Caco-2 (cell line): Measurements from ENCODE around the gene PP2D1. TPM values are rescaled to one million over a fixed set of nuclear protein-coding genes. Genes with fewer than 3 reads are reported as not detected.
"Not testable (repeated sequence)": the region's sequence is repeated elsewhere in the genome, so short reads cannot be mapped to it uniquely, and the experiment has no call there.

ENCODE experiments used
- BruUV-seq: library from RNA; stranded (reverse); fragments of 400-500 nt; replicated peaks from 2 replicates; lab custom pipeline; 2021; lab: Mats Ljungman, UMichigan
- CTCF ChIA-PET: fragments of 300-600 bp; sonication (Branson Sonifier 250); formaldehyde crosslinking; loops from one replicate; lab custom pipeline; 2022; ENCODE audit warnings: antibody characterized with exemption; lab: Charles Lee
- POLR2A ChIA-PET: fragments of 300-600 bp; sonication (Branson Sonifier 250); formaldehyde crosslinking; loops from one replicate; lab custom pipeline; 2022; ENCODE audit warnings: antibody characterized with exemption; lab: Charles Lee
- DNase-seq, 2 experiments: peaks; one replicate each; pipeline versions ENCODE4 v3.0.0 to v3.0.0-alpha.2; 2020 to 2022
- H3K27me3 ChIP-seq: replicated peaks from 2 replicates; pipeline ENCODE4 v1.6.0; 2011; ENCODE audit warnings: low read length; ENCODE audit not compliant: control insufficient read depth, insufficient read depth
- H3K36me3 ChIP-seq: 2 replicates; pipeline ENCODE4 v1.5.1; 2011; ENCODE audit warnings: low read length; ENCODE audit not compliant: control insufficient read depth, insufficient read depth
- H3K4me1 ChIP-seq: fragments of 250-450 bp; sonication (Bioruptor Pico); 2 replicates; pipeline ENCODE4 v1.5.1; 2020; ENCODE audit warnings: mild to moderate bottlenecking
- H3K4me3 ChIP-seq: 2 replicates; pipeline ENCODE4 v1.5.1; 2011; ENCODE audit warnings: low read depth, mild to moderate bottlenecking, control low read depth, low read length
- H3K9me3 ChIP-seq: fragments of 250-450 bp; sonication (Bioruptor Pico); 2 replicates; pipeline ENCODE4 v1.5.1; 2020; ENCODE audit warnings: mild to moderate bottlenecking, moderate library complexity
- H3K27ac Mint-ChIP-seq: one replicate; pipeline ENCODE4 v1.8.0; 2022; ENCODE audit warnings: mixed read lengths; ENCODE audit not compliant: unreplicated experiment
- H3K27me3 Mint-ChIP-seq: one replicate; pipeline ENCODE4 v1.8.0; 2022; ENCODE audit warnings: mixed read lengths; ENCODE audit not compliant: insufficient read depth, unreplicated experiment
- H3K36me3 Mint-ChIP-seq: one replicate; pipeline ENCODE4 v1.8.0; 2022; ENCODE audit warnings: mild to moderate bottlenecking, mixed read lengths; ENCODE audit not compliant: insufficient read depth, unreplicated experiment
- H3K4me1 Mint-ChIP-seq: one replicate; pipeline ENCODE4 v1.8.0; 2022; ENCODE audit warnings: low read depth, mixed read lengths; ENCODE audit not compliant: unreplicated experiment
- H3K4me3 Mint-ChIP-seq: one replicate; pipeline ENCODE4 v1.8.0; 2022; ENCODE audit warnings: mild to moderate bottlenecking, moderate library complexity, mixed read lengths; ENCODE audit not compliant: unreplicated experiment
- H3K9me3 Mint-ChIP-seq: one replicate; pipeline ENCODE4 v1.8.0; 2022; ENCODE audit warnings: mixed read lengths; ENCODE audit not compliant: unreplicated experiment
- CTCF ChIP-seq, 2 experiments: fragments of 200-600 bp in 1 of 2; IDR thresholded peaks; 1 replicate in 1 of 2; 2 replicates in 1 of 2; pipeline versions ENCODE4 v1.5.1 to v1.8.0; 2011 to 2022; ENCODE audit warnings: antibody characterized with exemption in 1 of 2, control low read depth in 1 of 2, inconsistent platforms in 1 of 2, low read depth in 1 of 2, low read length in 1 of 2, mild to moderate bottlenecking in 1 of 2, moderate library complexity in 1 of 2; ENCODE audit not compliant: insufficient read depth in 1 of 2, severe bottlenecking in 1 of 2, unreplicated experiment in 1 of 2
- intact Hi-C: fragments of 100-400 bp; cut with micrococcal nuclease; formaldehyde crosslinking; loops from one replicate; pipeline ENCODE4 v1.10.0; 2022; ENCODE audit not compliant: unreplicated experiment
- total RNA-seq: library from RNA; stranded (reverse); gene quantifications from 2 replicates; pipeline ENCODE4 v1.2.3, GENCODE V29; 2022

PP2D1 gene
- total RNA-seq, 1 experiment from 2014 or later, result not detected

GRCh38 chr3:20001932-20002331, 10.1 kb downstream of the PP2D1 start:
- ChIA-PET POLR2A (no interaction called here), CTCF (no interaction called here)
- Mint-ChIP-seq H3K27me3 (no peaks in the 10 kb centered on the region), H3K4me3 (no peak overlapping the region), H3K9me3 (no peaks in the 10 kb centered on the region), H3K36me3 (no peaks in the 10 kb centered on the region), H3K4me1 (no peaks in the 10 kb centered on the region), H3K27ac (no peak overlapping the region)
- H3K9me3 ChIP-seq, result no peaks in the 10 kb centered on the region
- H3K4me3 ChIP-seq, result no peak overlapping the region
- no peak for DNase-seq
- TF ChIP-seq CTCF (IDR thresholded peaks at IDR 0.05; ENCODE audit: insufficient read depth in 1 of 2, low read depth in 1 of 2, low read length in 1 of 2, severe bottlenecking in 1 of 2, unreplicated experiment in 1 of 2), result no peak
- intact Hi-C loops, result no loop called here
- no peaks in the 10 kb centered on the region for H3K4me1 ChIP-seq
- H3K36me3 ChIP-seq, result no peaks in the 10 kb centered on the region
- BruUV-seq, result no TSS peak
- H3K27me3 ChIP-seq, result no peaks in the 10 kb centered on the region

- Histone ChIP-seq H3K9me3 (no peaks in the 10 kb centered on the region), H3K4me1 (no peaks in the 10 kb centered on the region), H3K4me3 (no peak overlapping the region), H3K36me3 (no peaks in the 10 kb centered on the region), H3K27me3 (no peaks in the 10 kb centered on the region)
- Mint-ChIP-seq H3K9me3 (no peaks in the 10 kb centered on the region), H3K27me3 (no peaks in the 10 kb centered on the region), H3K4me1 (no peaks in the 10 kb centered on the region), H3K36me3 (peaks cover 4% of the 10 kb centered on the region), H3K27ac (no peak overlapping the region), H3K4me3 (no peak overlapping the region)
- TF ChIP-seq CTCF (IDR thresholded peaks at IDR 0.05; ENCODE audit: insufficient read depth in 1 of 2, low read depth in 1 of 2, low read length in 1 of 2, severe bottlenecking in 1 of 2, unreplicated experiment in 1 of 2), result no peak
- BruUV-seq, result no TSS peak
- intact Hi-C loops, result no loop called here
- POLR2A ChIA-PET, result no interaction called here
- CTCF ChIA-PET, result no interaction called here
- DNase-seq, result no peak
These were observed 14.6 kb downstream of the PP2D1 start for GRCh38 chr3:19997502-19997901.

- H3K9me3 ChIP-seq, result no peaks in the 10 kb centered on the region
- Mint-ChIP-seq H3K27ac (no peak overlapping the region), H3K27me3 (no peaks in the 10 kb centered on the region), H3K9me3 (no peaks in the 10 kb centered on the region), H3K4me3 (no peak overlapping the region), H3K36me3 (peaks cover 4% of the 10 kb centered on the region), H3K4me1 (no peaks in the 10 kb centered on the region)
- POLR2A ChIA-PET, result no interaction called here
- no peaks in the 10 kb centered on the region for H3K27me3 ChIP-seq
- intact Hi-C loops, result no loop called here
- no peak overlapping the region for H3K4me3 ChIP-seq
- TF ChIP-seq CTCF (IDR thresholded peaks at IDR 0.05; ENCODE audit: insufficient read depth in 1 of 2, low read depth in 1 of 2, low read length in 1 of 2, severe bottlenecking in 1 of 2, unreplicated experiment in 1 of 2), result no peak
- H3K36me3 ChIP-seq, result no peaks in the 10 kb centered on the region
- no peak for DNase-seq
- no peaks in the 10 kb centered on the region for H3K4me1 ChIP-seq
- no TSS peak for BruUV-seq
- CTCF ChIA-PET, result no interaction called here
These were observed 17.3 kb downstream of the PP2D1 start for GRCh38 chr3:19994796-19995195.

GRCh38 chr3:19988904-19989303, 23.2 kb downstream of the PP2D1 start:
- CTCF ChIA-PET, H3K9me3 Mint-ChIP-seq, H3K4me1 ChIP-seq, H3K4me3 Mint-ChIP-seq, DNase-seq, POLR2A ChIA-PET, H3K27me3 Mint-ChIP-seq, intact Hi-C loops, BruUV-seq, H3K27me3 ChIP-seq, H3K9me3 ChIP-seq, H3K4me1 Mint-ChIP-seq, H3K36me3 ChIP-seq, H3K27ac Mint-ChIP-seq, H3K4me3 ChIP-seq: not testable (repeated sequence)
- peaks cover 10% of the 10 kb centered on the region for H3K36me3 Mint-ChIP-seq
